Mucosa of rectum (tissue), 2 donors: ENCODE data around the gene COL15A1.

Experiments
- H3K27ac ChIP-seq, 2 donors: one replicate each; pipeline ENCODE4 v1.7.0; 2013; ENCODE audit warnings: inconsistent platforms in 2 of 2, low read depth in 2 of 2, low read length in 2 of 2
- H3K27me3 ChIP-seq, 2 donors: one replicate each; pipeline ENCODE4 v1.7.0; 2013; ENCODE audit warnings: low read length in 2 of 2; ENCODE audit not compliant: control insufficient read depth in 2 of 2, insufficient read depth in 2 of 2
- H3K36me3 ChIP-seq, 2 donors: one replicate each; pipeline ENCODE4 v1.7.0; 2013; ENCODE audit warnings: low read length in 2 of 2; ENCODE audit not compliant: control insufficient read depth in 2 of 2, insufficient read depth in 2 of 2
- H3K4me1 ChIP-seq, 2 donors: one replicate each; pipeline ENCODE4 v1.7.0; 2013; ENCODE audit warnings: low read length in 2 of 2, mild to moderate bottlenecking in 1 of 2; ENCODE audit not compliant: control insufficient read depth in 2 of 2, insufficient read depth in 2 of 2
- H3K4me3 ChIP-seq, 2 donors: one replicate each; pipeline ENCODE4 v1.7.0; 2013; ENCODE audit warnings: low read length in 2 of 2
- H3K9ac ChIP-seq, 2 donors: one replicate each; pipeline ENCODE4 v1.7.0; 2013; ENCODE audit warnings: low read length in 2 of 2, low read depth in 1 of 2, mild to moderate bottlenecking in 1 of 2
- H3K9me3 ChIP-seq, 2 donors: one replicate each; pipeline ENCODE4 v1.7.0; 2013; ENCODE audit warnings: low read length in 2 of 2; ENCODE audit not compliant: control insufficient read depth in 2 of 2
- donor health status: healthy.
- donor health status: Normal muscosa, but diverticular disease.

The COL15A1 gene

GRCh38 chr9:98967680-98968079 is 24.0 kb downstream of the COL15A1 start:
- H3K27ac ChIP-seq: no peak overlapping the region
- H3K36me3 ChIP-seq: no peaks in the 10 kb centered on the region
- H3K4me1 ChIP-seq: peaks cover 0 to 4% of the 10 kb centered on the region in 2 donors
- H3K27me3 ChIP-seq: no peaks in the 10 kb centered on the region
- no peaks in the 10 kb centered on the region for H3K9me3 ChIP-seq
- no peak overlapping the region for H3K9ac ChIP-seq
- H3K4me3 ChIP-seq: no peak overlapping the region

- H3K36me3 ChIP-seq: no peaks in the 10 kb centered on the region
- peaks cover 0 to 4% of the 10 kb centered on the region in 2 donors for H3K4me1 ChIP-seq
- no peaks in the 10 kb centered on the region for H3K27me3 ChIP-seq
- no peaks in the 10 kb centered on the region for H3K9me3 ChIP-seq
- no peak overlapping the region for H3K27ac ChIP-seq
- no peak overlapping the region for H3K9ac ChIP-seq
- no peak overlapping the region for H3K4me3 ChIP-seq
These were observed 25.1 kb downstream of the COL15A1 start for GRCh38 chr9:98968601-98969337.

- Histone ChIP-seq H3K9me3 (no peaks in the 10 kb centered on the region), H3K27me3 (peaks cover 0 to 4% of the 10 kb centered on the region in 2 donors), H3K4me3 (no peak overlapping the region), H3K9ac (no peak overlapping the region), H3K4me1 (peaks cover 8 to 10% of the 10 kb centered on the region in 2 donors), H3K36me3 (no peaks in the 10 kb centered on the region), H3K27ac (peak overlapping the region in 1 of 2 donors; percentile 6)
These were observed 26.9 kb downstream of the COL15A1 start for GRCh38 chr9:98970532-98971041.

GRCh38 chr9:98971168-98971914 is 27.6 kb downstream of the COL15A1 start:
- no peaks in the 10 kb centered on the region for H3K9me3 ChIP-seq
- H3K9ac ChIP-seq: peak overlapping the region in 1 of 2 donors; percentile 15
- H3K27ac ChIP-seq: peak overlapping the region; percentile 49 to 53
- H3K4me1 ChIP-seq: peaks cover 8 to 10% of the 10 kb centered on the region in 2 donors
- H3K4me3 ChIP-seq: no peak overlapping the region
- peaks cover 0 to 7% of the 10 kb centered on the region in 2 donors for H3K27me3 ChIP-seq
- no peaks in the 10 kb centered on the region for H3K36me3 ChIP-seq

GRCh38 chr9:98971915-98972223 is 28.2 kb downstream of the COL15A1 start:
- no peak overlapping the region for H3K9ac ChIP-seq
- no peak overlapping the region for H3K4me3 ChIP-seq
- peaks cover 8 to 10% of the 10 kb centered on the region in 2 donors for H3K4me1 ChIP-seq
- H3K27me3 ChIP-seq: peaks cover 0 to 7% of the 10 kb centered on the region in 2 donors
- H3K27ac ChIP-seq: peak overlapping the region in 1 of 2 donors; percentile 53
- no peaks in the 10 kb centered on the region for H3K9me3 ChIP-seq
- no peaks in the 10 kb centered on the region for H3K36me3 ChIP-seq

DNA sequence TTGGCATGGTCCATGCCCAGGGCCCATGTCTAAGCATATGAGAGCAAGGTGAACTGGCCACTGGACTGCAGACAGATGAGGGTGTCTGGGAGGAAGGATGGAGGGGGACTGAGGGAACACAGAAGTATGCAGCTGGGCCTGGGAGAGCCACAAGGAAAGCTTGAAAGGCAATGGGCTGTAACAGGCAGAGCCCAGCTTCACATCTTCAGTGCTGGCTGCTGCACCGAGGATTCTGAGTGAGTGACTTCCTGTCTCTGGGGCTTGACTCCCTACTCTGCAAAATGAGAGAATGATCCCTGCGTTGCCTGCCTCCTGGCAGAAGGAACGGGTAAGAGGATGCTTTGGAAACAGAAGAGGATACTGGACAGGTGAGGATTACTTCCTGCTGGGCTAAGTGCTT is 29.0 kb downstream of the COL15A1 start:
- no peak overlapping the region for H3K4me3 ChIP-seq

GRCh38 chr9:98973171-98973570 is 29.5 kb downstream of the COL15A1 start:
- Histone ChIP-seq H3K9me3 (no peaks in the 10 kb centered on the region), H3K4me3 (no peak overlapping the region), H3K9ac (no peak overlapping the region), H3K36me3 (no peaks in the 10 kb centered on the region), H3K27ac (no peak overlapping the region), H3K4me1 (peaks cover 8 to 10% of the 10 kb centered on the region in 2 donors), H3K27me3 (peaks cover 0 to 7% of the 10 kb centered on the region in 2 donors)

More for the DNA sequence above, 29.0 kb downstream of the COL15A1 start:
- peaks cover 0 to 7% of the 10 kb centered on the region in 2 donors for H3K27me3 ChIP-seq
- H3K9ac ChIP-seq: no peak overlapping the region
- no peak overlapping the region for H3K27ac ChIP-seq
- no peaks in the 10 kb centered on the region for H3K9me3 ChIP-seq
- H3K36me3 ChIP-seq: no peaks in the 10 kb centered on the region
- H3K4me1 ChIP-seq: peaks cover 8 to 10% of the 10 kb centered on the region in 2 donors

DNA sequence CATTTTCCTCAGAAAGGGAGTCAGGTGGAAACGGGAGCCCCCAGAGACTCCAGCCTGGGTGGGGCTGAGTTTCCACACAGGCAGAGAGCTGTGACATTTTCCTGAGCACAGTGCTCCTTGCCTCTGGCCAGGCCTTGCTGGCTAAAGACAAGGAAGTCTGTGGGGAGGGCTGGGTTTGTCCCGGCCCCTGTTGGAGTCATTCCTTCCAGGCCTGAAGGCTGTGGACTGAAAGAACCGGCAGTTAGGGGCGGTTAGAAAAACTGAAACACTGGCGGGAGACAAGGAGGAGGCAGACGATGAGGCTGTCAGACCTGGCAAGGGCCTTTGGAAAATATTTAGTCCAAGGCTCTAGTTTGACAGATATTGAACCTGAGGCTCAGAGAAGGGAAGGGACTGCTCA is 29.9 kb downstream of the COL15A1 start:
- H3K4me3 ChIP-seq: no peak overlapping the region
- H3K4me1 ChIP-seq: peaks cover 8 to 10% of the 10 kb centered on the region in 2 donors
- no peaks in the 10 kb centered on the region for H3K9me3 ChIP-seq
- H3K36me3 ChIP-seq: no peaks in the 10 kb centered on the region
- H3K9ac ChIP-seq: no peak overlapping the region
- peaks cover 0 to 7% of the 10 kb centered on the region in 2 donors for H3K27me3 ChIP-seq
- H3K27ac ChIP-seq: peak overlapping the region in 1 of 2 donors; percentile 40

- H3K27ac ChIP-seq: peak overlapping the region in 1 of 2 donors; percentile 40
- no peaks in the 10 kb centered on the region for H3K36me3 ChIP-seq
- H3K27me3 ChIP-seq: peaks cover 0 to 7% of the 10 kb centered on the region in 2 donors
- H3K9ac ChIP-seq: no peak overlapping the region
- H3K9me3 ChIP-seq: no peaks in the 10 kb centered on the region
- H3K4me1 ChIP-seq: peaks cover 8 to 10% of the 10 kb centered on the region in 2 donors
- H3K4me3 ChIP-seq: no peak overlapping the region
These were observed 30.4 kb downstream of the COL15A1 start for GRCh38 chr9:98974106-98974505.

GRCh38 chr9:98974554-98974953 is 30.8 kb downstream of the COL15A1 start:
- Histone ChIP-seq H3K4me1 (peaks cover 8 to 10% of the 10 kb centered on the region in 2 donors), H3K27ac (no peak overlapping the region), H3K27me3 (peaks cover 0 to 7% of the 10 kb centered on the region in 2 donors), H3K9ac (peak overlapping the region in 1 of 2 donors; percentile 2), H3K9me3 (no peaks in the 10 kb centered on the region), H3K4me3 (peak overlapping the region in 1 of 2 donors; percentile 9), H3K36me3 (no peaks in the 10 kb centered on the region)
